ENCODE measurements around the gene ITPR1.
"Not testable (repeated sequence)": the region's sequence is repeated elsewhere in the genome, so short reads cannot be mapped to it uniquely, and the experiment has no call there.

DNA sequence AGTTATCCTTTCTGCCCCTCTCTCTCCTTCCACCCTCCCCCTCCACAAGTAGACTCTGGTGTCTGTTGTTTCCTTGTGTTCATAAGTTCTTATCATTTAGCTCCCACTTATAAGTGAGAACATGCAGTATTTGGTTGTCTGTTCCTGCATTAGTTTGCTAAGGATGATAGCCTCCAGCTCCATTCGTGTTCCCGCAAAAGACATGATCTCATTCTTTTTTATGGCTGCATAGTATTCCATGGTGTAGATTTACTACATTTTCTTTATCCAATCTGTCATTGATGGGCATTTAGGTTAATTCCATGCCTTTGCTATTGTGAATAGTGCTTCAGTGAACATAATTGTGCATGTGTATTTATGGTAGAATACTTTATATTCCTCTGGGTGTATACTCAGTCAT is 97.7 kb downstream of the ITPR1 start:
- TF ChIP-seq, protein P1, sequence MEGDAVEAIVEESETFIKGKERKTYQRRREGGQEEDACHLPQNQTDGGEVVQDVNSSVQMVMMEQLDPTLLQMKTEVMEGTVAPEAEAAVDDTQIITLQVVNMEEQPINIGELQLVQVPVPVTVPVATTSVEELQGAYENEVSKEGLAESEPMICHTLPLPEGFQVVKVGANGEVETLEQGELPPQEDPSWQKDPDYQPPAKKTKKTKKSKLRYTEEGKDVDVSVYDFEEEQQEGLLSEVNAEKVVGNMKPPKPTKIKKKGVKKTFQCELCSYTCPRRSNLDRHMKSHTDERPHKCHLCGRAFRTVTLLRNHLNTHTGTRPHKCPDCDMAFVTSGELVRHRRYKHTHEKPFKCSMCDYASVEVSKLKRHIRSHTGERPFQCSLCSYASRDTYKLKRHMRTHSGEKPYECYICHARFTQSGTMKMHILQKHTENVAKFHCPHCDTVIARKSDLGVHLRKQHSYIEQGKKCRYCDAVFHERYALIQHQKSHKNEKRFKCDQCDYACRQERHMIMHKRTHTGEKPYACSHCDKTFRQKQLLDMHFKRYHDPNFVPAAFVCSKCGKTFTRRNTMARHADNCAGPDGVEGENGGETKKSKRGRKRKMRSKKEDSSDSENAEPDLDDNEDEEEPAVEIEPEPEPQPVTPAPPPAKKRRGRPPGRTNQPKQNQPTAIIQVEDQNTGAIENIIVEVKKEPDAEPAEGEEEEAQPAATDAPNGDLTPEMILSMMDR (IDR thresholded peaks at IDR 0.05), result not testable (repeated sequence)
- not testable (repeated sequence) for TF ChIP-seq POLR2A (IDR thresholded peaks at IDR 0.05)

Data from esophagus squamous epithelium (tissue), 4 donors.